Activated T-helper 2 cell treated with anti-CD3 and anti-CD28 coated beads, Interferon-gamma antibody, Interleukin-2, Interleukin-4, amounts not matched to agents 10 μg/mL and 5 μg/mL and 100 μg/mL, durations not matched to agents 14 hours and 24 hours and 36 hours (primary cell): ENCODE results near the gene TCFL5. TPM values are rescaled to one million over a fixed set of nuclear protein-coding genes. Genes with fewer than 3 reads are reported as not detected.
"Not testable (repeated sequence)": the region's sequence is repeated elsewhere in the genome, so short reads cannot be mapped to it uniquely, and the experiment has no call there.

ENCODE experiments used
- DNase-seq: peaks from one replicate; pipeline ENCODE4 v3.0.0; 2021; ENCODE audit warnings: low spot score
- H3K27ac Mint-ChIP-seq: one replicate; pipeline ENCODE4 v1.8.0; 2021; ENCODE audit warnings: mixed read lengths
- H3K27me3 Mint-ChIP-seq: one replicate; pipeline ENCODE4 v1.8.0; 2021; ENCODE audit warnings: low read depth, mixed read lengths
- H3K36me3 Mint-ChIP-seq: one replicate; pipeline ENCODE4 v1.8.0; 2021; ENCODE audit warnings: low read depth, mixed read lengths
- H3K4me1 Mint-ChIP-seq: one replicate; pipeline ENCODE4 v1.8.0; 2021; ENCODE audit warnings: low read depth, mixed read lengths
- H3K4me3 Mint-ChIP-seq: one replicate; pipeline ENCODE4 v1.8.0; 2021; ENCODE audit warnings: low read depth, mild to moderate bottlenecking, moderate library complexity, mixed read lengths
- H3K9me3 Mint-ChIP-seq: one replicate; pipeline ENCODE4 v1.8.0; 2021; ENCODE audit warnings: mixed read lengths
- intact Hi-C: fragments of 100-400 bp; cut with micrococcal nuclease; formaldehyde crosslinking; loops from one replicate; pipeline ENCODE4 v1.15.1; 2023
- total RNA-seq: library from RNA; stranded (reverse); gene quantifications from 2 replicates; pipeline ENCODE4 v1.2.3, GENCODE V29; 2022

Gene TCFL5
- total RNA-seq, 1 donor from 2014 or later: 5.7 TPM

DNA sequence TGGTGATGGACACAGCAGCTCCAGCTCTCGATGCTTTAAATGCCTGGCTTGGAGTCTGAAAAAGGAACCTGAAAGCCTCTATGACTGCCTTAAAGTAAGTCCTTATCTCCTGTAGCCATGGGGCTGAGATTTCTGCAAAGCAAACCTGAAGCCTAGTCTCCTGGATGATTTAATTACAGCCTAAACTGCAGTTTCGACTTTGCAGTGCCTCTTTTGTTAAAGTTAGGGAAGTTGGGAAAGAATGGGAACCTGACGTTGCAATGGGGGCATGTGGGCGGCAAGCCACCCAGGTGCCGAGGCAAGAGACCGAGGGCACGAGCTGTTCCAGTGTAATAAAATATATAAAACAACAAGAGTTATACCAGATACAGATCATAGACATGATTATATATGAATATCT is 11.7 kb upstream of the TCFL5 start:
- Mint-ChIP-seq H3K36me3 (no peaks in the 10 kb centered on the region), H3K9me3 (no peaks in the 10 kb centered on the region), H3K4me3 (no peak overlapping the region), H3K27ac (no peak overlapping the region), H3K4me1 (peaks cover 10% of the 10 kb centered on the region), H3K27me3 (peaks cover 4% of the 10 kb centered on the region)
- intact Hi-C loops: loop anchor here (5.0 kb wide), 1 partner anchor 134 kb away; the partner anchor contains the start of gene BHLHE23
- no peak for DNase-seq

DNA sequence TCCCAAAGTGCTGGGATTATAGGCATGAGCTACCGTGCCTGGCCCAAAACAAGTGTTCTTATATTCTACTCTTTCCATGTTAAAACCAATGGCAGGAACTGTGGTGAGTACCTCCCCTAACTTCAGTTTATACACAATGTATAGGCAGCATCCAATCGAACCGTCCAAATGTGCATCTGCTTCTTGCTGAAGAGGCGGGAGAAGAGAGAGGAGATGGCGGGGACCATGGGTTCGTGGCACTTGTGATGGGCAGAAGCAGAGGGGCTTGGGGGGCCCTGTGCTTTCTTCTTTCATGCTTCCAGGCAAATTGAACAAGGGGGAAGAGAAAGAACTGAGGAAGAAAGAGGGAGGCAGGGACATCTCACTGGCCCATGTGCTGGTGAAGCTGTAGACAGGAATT is 11.2 kb upstream of the TCFL5 start:
- Mint-ChIP-seq H3K27me3 (peaks cover 6% of the 10 kb centered on the region), H3K27ac (no peak overlapping the region), H3K36me3 (no peaks in the 10 kb centered on the region), H3K9me3 (no peaks in the 10 kb centered on the region), H3K4me1 (peaks cover 10% of the 10 kb centered on the region), H3K4me3 (no peak overlapping the region)
- no peak for DNase-seq
- intact Hi-C loops: loop anchor here (5.0 kb wide), 1 partner anchor 134 kb away; the partner anchor contains the start of gene BHLHE23

DNA sequence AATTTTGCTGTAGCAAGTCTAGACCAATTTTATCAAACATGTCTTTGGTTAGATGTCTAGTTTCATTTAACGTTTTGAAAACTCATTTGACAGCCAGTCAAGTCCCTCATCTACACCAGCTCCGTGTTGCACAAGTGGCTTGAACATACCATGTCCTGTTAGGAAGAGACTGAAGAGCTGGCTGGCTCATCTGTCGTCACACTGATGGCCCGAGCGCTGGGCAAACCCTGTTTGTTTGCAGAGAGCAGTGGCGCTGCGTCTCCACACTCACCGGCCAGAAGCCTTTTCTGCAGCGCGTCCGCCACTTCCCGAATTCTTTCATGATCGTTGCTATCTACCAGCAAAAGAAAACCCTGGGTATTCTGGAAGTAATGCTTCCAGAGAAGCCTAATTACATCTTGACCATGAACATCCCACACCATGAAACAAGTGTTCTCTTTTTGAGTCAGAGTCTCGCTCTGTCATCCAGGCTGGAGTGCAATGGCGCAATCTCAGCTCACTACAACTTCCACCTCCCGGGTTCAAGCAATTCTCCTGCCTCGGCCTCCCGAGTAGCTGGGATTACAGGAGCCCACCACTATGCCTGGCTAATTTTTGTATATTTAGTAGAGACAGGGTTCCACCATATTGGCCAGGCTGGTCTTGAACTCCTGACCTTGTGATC is 10.7 kb upstream of the TCFL5 start:
- no peak for DNase-seq
- Mint-ChIP-seq H3K4me3 (no peak overlapping the region), H3K36me3 (no peaks in the 10 kb centered on the region), H3K9me3 (no peaks in the 10 kb centered on the region), H3K4me1 (peaks cover 10% of the 10 kb centered on the region), H3K27ac (no peak overlapping the region), H3K27me3 (peaks cover 9% of the 10 kb centered on the region)
- intact Hi-C loops: loop anchor here (5.0 kb wide), 1 partner anchor 135 kb away; the partner anchor contains the start of gene BHLHE23

DNA sequence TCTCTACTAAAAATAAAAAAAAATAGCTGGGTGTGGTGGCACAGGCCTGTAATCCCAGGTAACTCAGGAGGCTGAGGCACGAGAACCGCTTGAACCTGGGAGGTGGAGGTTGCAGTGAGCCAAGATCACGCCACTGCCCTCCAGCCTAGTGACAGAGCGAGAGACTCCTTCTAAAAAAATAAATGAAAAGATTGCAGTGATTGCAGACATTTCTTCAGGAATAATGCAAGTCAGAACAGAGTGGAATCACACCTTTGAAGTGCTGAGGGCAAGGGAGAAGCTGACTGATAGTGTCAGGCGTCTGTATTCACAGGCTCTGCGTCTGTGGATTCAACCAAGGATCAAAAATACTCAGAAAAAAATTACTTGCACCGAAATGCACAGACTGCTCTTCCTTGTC is 2.6 kb upstream of the TCFL5 start:
- intact Hi-C loops: loop anchor here (5.0 kb wide), 2 partner anchors 63 to 688 kb away; partner anchors contain the start of genes DIDO1 and FNDC11
- no peak for DNase-seq
- Mint-ChIP-seq H3K36me3 (peaks cover 8% of the 10 kb centered on the region), H3K27ac (no peak overlapping the region), H3K4me1 (peaks cover 5% of the 10 kb centered on the region), H3K9me3 (no peaks in the 10 kb centered on the region), H3K4me3 (no peak overlapping the region), H3K27me3 (peaks cover 31% of the 10 kb centered on the region)

DNA sequence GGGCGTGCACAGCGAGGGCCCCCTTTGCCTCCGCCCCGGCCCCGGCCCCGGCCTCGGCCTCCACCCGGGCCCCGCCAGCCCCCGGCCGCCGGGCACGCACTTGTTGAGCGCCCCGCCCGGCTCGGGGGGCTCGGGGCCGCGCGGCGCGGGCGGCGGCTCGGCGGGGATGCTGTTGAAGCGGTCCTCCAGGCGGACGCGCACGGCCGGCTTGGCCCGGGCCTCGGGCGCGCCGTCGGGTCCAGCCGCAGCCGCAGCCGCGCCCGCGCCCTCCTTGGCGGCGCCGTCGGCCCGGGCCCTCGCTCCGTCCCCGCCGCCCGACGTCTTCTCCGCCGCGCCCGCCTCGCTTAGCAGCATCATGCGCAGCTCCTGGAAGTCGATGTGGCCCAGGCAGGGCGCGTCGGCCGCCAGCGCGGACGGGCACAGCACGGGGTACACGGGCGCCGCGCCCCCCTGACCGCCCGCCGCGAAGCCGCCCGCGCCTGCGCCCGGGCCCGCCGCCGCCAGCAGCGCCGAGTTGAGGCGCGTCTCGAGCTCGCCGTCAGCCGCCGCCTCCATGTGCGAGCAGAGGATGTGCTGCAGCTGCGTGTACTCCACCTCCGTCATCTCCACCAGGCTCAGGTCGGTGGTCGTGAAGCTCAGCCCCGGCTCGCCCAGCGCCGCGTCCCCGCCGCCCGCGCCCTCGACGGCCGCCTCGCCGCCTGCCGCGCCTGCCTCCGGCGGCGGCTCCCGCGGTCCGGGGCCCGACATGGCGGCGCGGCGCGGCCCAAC is 514 bp downstream of the TCFL5 start:
- H3K9me3 Mint-ChIP-seq: no peaks in the 10 kb centered on the region
- intact Hi-C loops: loop anchor here (5.0 kb wide), 2 partner anchors 66 to 691 kb away; partner anchors contain the start of genes DIDO1 and FNDC11
- H3K36me3 Mint-ChIP-seq: peaks cover 22% of the 10 kb centered on the region
- peaks cover 9% of the 10 kb centered on the region for H3K4me1 Mint-ChIP-seq
- DNase-seq: peak; percentile 36
- H3K27me3 Mint-ChIP-seq: peaks cover 22% of the 10 kb centered on the region
- H3K4me3 Mint-ChIP-seq: peak overlapping the region; percentile 39
- no peak overlapping the region for H3K27ac Mint-ChIP-seq

DNA sequence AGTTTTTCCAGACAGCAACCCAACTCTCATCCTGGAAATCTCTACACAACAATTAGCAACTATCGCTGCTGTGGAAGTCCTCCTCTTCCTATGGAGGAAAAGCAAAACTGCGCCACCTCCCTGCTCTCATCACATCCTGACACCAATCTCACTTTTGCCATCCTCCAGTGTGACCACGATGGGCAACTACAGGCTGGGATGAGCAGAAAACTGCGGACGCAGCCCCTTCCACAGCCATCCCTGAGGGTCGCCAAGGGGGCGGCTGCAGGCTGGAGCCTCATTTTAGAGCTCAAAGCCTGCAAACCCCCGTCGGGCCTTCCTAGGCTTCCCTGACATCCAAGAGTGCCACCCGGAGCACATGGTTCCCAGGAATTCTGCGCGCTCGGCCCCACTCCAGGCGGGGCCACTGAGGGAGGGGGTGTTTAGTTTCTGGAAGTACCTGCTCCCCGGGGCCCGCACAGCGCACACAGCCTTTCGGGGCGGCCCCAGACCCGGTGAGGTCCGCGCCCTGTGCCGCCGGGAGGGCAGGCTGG is 1.2 kb downstream of the TCFL5 start:
- peaks cover 22% of the 10 kb centered on the region for H3K36me3 Mint-ChIP-seq
- H3K4me1 Mint-ChIP-seq: peaks cover 9% of the 10 kb centered on the region
- intact Hi-C loops: loop anchor here (5.0 kb wide), 2 partner anchors 67 to 692 kb away; partner anchors contain the start of genes DIDO1 and FNDC11
- no peak for DNase-seq
- no peak overlapping the region for H3K27ac Mint-ChIP-seq
- no peaks in the 10 kb centered on the region for H3K9me3 Mint-ChIP-seq
- H3K27me3 Mint-ChIP-seq: peaks cover 19% of the 10 kb centered on the region
- peak overlapping the region; percentile 51 for H3K4me3 Mint-ChIP-seq

DNA sequence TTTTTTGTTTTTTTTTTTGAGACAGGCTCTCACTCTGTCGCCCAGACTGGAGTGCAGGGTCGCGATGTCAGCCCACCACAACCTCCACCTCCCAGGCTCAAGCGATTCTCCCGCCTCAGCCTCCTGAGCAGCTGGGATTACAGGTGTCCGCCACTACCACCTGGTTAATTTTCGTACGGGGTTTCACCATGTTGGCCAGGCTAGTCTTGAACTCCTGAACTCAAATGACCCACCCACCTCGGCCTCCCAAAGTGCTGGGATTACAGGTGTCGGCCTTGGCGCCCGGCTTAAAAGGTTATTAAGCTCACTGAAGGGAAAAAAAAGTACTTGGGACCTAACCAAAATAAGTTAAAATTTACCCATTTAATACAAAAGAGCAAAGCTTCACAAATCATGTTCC is 1.9 kb downstream of the TCFL5 start:
- peak overlapping the region; percentile 51 for H3K4me3 Mint-ChIP-seq
- peaks cover 9% of the 10 kb centered on the region for H3K4me1 Mint-ChIP-seq
- peaks cover 11% of the 10 kb centered on the region for H3K27me3 Mint-ChIP-seq
- no peak overlapping the region for H3K27ac Mint-ChIP-seq
- DNase-seq: no peak
- intact Hi-C loops: loop anchor here (5.0 kb wide), 2 partner anchors 68 to 693 kb away; partner anchors contain the start of genes DIDO1 and FNDC11
- H3K9me3 Mint-ChIP-seq: no peaks in the 10 kb centered on the region
- peaks cover 22% of the 10 kb centered on the region for H3K36me3 Mint-ChIP-seq

DNA sequence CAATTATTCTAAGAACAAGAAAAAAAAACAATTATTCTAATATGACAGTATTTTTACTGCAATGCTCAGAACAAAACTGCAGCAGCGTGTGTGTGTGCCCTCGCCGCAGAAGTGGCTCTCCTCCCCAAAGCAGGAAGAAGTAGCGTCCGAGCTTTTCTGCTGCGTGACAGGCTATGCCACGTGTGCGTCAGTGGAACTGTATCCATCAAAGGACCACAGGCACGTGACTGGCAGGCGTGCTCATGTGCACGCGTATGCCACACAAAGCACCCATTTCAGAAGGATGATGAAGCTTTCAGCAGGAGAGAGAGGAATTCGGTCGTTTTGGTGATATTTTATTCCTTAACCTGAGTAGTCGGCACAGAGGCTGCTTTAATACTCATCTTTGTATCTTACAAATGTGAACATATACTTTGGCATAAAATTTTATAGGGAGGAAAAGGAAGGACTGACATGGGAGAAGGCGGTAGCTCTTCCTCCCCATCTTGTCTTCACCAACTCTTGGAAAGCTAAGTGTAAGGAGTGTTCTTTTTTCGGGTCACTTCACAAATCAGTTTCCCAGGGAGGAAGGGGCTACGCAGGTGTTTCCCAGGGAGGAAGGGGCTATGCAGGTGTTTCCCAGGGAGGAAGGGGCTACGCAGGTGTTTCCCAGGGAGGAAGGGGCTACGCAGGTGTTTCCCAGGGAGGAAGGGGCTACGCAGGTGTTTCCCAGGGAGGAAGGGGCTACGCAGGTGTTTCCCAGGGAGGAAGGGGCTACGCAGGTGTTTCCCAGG is 3.4 kb downstream of the TCFL5 start:
- Mint-ChIP-seq H3K27me3 (peaks cover 11% of the 10 kb centered on the region), H3K27ac (no peak overlapping the region), H3K4me1 (peaks cover 9% of the 10 kb centered on the region), H3K9me3 (no peaks in the 10 kb centered on the region), H3K4me3 (no peak overlapping the region), H3K36me3 (peaks cover 27% of the 10 kb centered on the region)
- intact Hi-C loops: no loop called here
- no peak for DNase-seq

DNA sequence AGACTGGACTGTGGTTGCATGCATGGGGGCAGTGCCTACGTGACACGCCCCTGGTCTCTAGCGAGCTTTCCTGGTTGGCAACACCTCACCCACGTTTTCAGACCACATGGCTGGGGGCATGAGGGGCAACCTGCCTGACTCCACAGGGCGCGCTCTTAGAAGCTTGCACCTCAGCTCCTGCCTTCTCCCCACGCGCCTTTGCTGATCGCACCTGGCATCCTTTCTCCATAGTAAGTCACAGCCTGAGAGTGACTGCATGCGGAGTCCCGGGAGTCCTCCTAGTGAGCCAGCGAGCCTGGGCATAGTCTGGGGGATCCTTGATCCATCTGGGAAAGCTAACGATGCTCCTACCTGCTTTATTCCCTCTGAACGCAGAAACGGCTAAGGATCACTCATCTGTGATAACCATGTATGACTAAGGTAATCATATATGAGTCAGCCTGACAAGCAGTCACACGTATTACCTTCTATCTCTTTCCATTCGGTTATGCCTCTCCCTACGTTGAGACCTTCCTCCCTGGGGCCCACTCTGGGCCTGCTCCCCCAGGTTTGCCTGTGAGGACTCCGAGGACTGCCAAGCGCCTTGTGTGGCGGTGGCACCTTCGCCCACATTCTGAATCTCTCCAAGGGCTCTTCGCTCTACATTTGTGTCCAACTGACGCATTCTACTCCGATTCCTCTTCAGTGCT is 4.5 kb downstream of the TCFL5 start:
- no peak for DNase-seq
- peaks cover 30% of the 10 kb centered on the region for H3K36me3 Mint-ChIP-seq
- H3K27ac Mint-ChIP-seq: no peak overlapping the region
- peaks cover 9% of the 10 kb centered on the region for H3K4me1 Mint-ChIP-seq
- H3K9me3 Mint-ChIP-seq: no peaks in the 10 kb centered on the region
- H3K4me3 Mint-ChIP-seq: no peak overlapping the region
- H3K27me3 Mint-ChIP-seq: peaks cover 7% of the 10 kb centered on the region
- intact Hi-C loops: no loop called here

DNA sequence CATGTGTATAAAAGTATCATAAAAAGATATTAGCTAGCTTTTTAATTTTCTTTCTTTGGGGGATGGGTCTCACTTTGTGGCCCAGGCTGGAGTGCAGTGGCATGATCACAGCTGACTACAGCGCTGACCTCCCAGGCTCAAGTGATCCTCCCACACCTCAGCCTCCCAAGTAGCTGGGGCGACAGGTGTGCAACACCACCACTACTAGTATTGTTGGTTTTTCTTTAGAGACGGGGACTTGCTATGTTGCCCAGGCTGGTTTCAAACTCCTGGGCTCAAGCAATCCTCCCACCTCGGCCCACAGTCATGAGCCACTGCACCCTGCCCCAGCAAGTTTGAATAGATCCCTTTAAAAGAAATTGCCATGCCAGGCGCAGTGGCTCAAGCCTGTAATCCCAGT is 6.5 kb downstream of the TCFL5 start:
- intact Hi-C loops: no loop called here
- H3K27ac Mint-ChIP-seq: no peak overlapping the region
- H3K9me3 Mint-ChIP-seq: no peaks in the 10 kb centered on the region
- H3K36me3 Mint-ChIP-seq: peaks cover 26% of the 10 kb centered on the region
- H3K4me1 Mint-ChIP-seq: peaks cover 5% of the 10 kb centered on the region
- no peak for DNase-seq
- H3K4me3 Mint-ChIP-seq: no peak overlapping the region
- peaks cover 2% of the 10 kb centered on the region for H3K27me3 Mint-ChIP-seq

DNA sequence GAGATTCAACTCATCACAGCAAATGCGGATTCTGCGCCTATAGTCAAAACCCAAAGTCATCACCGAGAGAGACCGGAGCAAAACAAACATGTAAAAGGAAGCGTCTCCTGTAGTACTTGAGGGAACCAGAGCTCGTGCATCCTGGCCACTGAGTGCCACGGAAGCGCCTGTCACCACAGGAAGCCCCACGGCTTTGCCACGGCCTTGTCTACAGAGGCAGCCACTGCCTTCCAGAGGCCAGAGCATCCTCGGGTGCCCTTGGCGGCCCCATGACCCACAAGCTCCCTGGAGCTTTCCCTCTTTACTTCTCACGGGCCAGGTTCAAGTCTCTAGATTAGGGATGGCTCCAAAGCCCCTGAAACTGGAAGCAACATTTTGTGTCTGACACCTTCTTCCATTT is 7.5 kb downstream of the TCFL5 start:
- H3K9me3 Mint-ChIP-seq: no peaks in the 10 kb centered on the region

DNA sequence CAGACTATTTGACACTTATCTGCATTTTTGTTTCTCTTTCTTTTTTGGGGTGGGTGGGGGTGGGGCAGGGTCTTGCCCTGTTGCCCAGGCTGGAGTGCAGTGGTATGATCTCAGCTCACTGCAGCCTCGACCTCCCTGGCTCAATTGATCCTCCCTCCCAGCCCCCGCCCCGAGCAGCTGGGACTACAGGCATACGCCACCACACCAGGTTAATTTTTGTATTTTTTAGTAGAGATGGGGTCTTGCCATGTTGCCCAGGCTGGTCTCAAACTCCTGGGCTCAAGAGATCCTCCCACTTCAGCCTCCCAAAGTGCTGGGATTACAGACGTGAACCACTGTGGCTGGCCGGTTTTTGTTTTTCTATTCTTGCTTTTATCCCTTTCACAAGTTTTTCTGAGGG is 8.3 kb downstream of the TCFL5 start:
- H3K4me1 Mint-ChIP-seq, H3K4me3 Mint-ChIP-seq, intact Hi-C loops, H3K27ac Mint-ChIP-seq, DNase-seq, H3K27me3 Mint-ChIP-seq, H3K9me3 Mint-ChIP-seq: not testable (repeated sequence)
- H3K36me3 Mint-ChIP-seq: peaks cover 18% of the 10 kb centered on the region

More for the DNA sequence above, 7.5 kb downstream of the TCFL5 start:
- DNase-seq: no peak
- Mint-ChIP-seq H3K27ac (no peak overlapping the region), H3K36me3 (peaks cover 21% of the 10 kb centered on the region), H3K4me3 (no peak overlapping the region), H3K4me1 (peaks cover 4% of the 10 kb centered on the region), H3K27me3 (no peaks in the 10 kb centered on the region)
- intact Hi-C loops: no loop called here
